Astrocyte (in vitro differentiated cells and primary cell): ENCODE data around the gene SERPINA1. TPM values are rescaled to one million over a fixed set of nuclear protein-coding genes. Genes with fewer than 3 reads are reported as not detected.

Experiments used
- DNase-seq: peaks from one replicate; pipeline ENCODE4 v3.0.0-alpha.2; 2010; ENCODE audit warnings: low read depth
- FAIRE-seq: peaks from 2 replicates; lab custom pipeline; 2011; peaks lifted over from hg19 to GRCh38; lab: Jason Lieb, UNC
- H2AFZ ChIP-seq: 2 replicates; pipeline ENCODE4 v1.6.0; 2012; ENCODE audit warnings: low read depth, low read length, inconsistent platforms
- H3K27ac ChIP-seq: 2 replicates; pipeline ENCODE4 v1.5.1; 2011; ENCODE audit warnings: low read depth, low read length, inconsistent platforms
- H3K27me3 ChIP-seq: 2 replicates; pipeline ENCODE4 v1.6.0; 2011; ENCODE audit warnings: low read length, inconsistent platforms; ENCODE audit not compliant: insufficient read depth
- H3K36me3 ChIP-seq: 2 replicates; pipeline ENCODE4 v1.5.1; 2011; ENCODE audit warnings: low read length, inconsistent platforms; ENCODE audit not compliant: insufficient read depth
- H3K4me1 ChIP-seq: 2 replicates; pipeline ENCODE4 v1.5.1; 2011; ENCODE audit warnings: low read length, inconsistent platforms; ENCODE audit not compliant: insufficient read depth
- H3K4me2 ChIP-seq: 2 replicates; pipeline ENCODE4 v1.6.0; 2012; ENCODE audit warnings: low read length, inconsistent platforms
- H3K4me3 ChIP-seq: 2 replicates; pipeline ENCODE4 v1.5.1; 2011; ENCODE audit warnings: low read depth, mild to moderate bottlenecking, low read length, inconsistent platforms; ENCODE audit not compliant: insufficient read depth
- H3K79me2 ChIP-seq: 2 replicates; pipeline ENCODE4 v1.6.0; 2012; ENCODE audit warnings: mild to moderate bottlenecking, low read length, inconsistent platforms; ENCODE audit not compliant: insufficient read depth
- H3K9ac ChIP-seq: 2 replicates; pipeline ENCODE4 v1.6.0; 2012; ENCODE audit warnings: mild to moderate bottlenecking, low read length, inconsistent platforms
- H3K9me3 ChIP-seq: 2 replicates; pipeline ENCODE4 v1.5.1; 2012; ENCODE audit warnings: low read depth, mild to moderate bottlenecking, low read length, inconsistent platforms; ENCODE audit not compliant: insufficient read depth
- H4K20me1 ChIP-seq: 2 replicates; pipeline ENCODE4 v1.6.0; 2012; ENCODE audit warnings: low read length, inconsistent platforms; ENCODE audit not compliant: insufficient read depth
- H3K27ac Mint-ChIP-seq: one replicate; pipeline ENCODE4 v1.8.0; 2021; ENCODE audit warnings: mild to moderate bottlenecking, mixed read lengths; ENCODE audit not compliant: unreplicated experiment
- H3K27me3 Mint-ChIP-seq: one replicate; pipeline ENCODE4 v1.8.0; 2021; ENCODE audit warnings: low read depth, mixed read lengths; ENCODE audit not compliant: unreplicated experiment
- H3K36me3 Mint-ChIP-seq: one replicate; pipeline ENCODE4 v1.8.0; 2021; ENCODE audit warnings: low read depth, mixed read lengths; ENCODE audit not compliant: unreplicated experiment
- H3K4me1 Mint-ChIP-seq: one replicate; pipeline ENCODE4 v1.8.0; 2021; ENCODE audit warnings: low read depth, mixed read lengths; ENCODE audit not compliant: unreplicated experiment
- H3K4me3 Mint-ChIP-seq: one replicate; pipeline ENCODE4 v1.8.0; 2021; ENCODE audit warnings: mild to moderate bottlenecking, moderate library complexity, mixed read lengths; ENCODE audit not compliant: unreplicated experiment
- H3K9me3 Mint-ChIP-seq: one replicate; pipeline ENCODE4 v1.8.0; 2021; ENCODE audit warnings: mild to moderate bottlenecking, mixed read lengths; ENCODE audit not compliant: unreplicated experiment
- CTCF ChIP-seq: IDR thresholded peaks from 2 replicates; pipeline ENCODE4 v1.5.1; 2011; ENCODE audit warnings: low read depth, mild to moderate bottlenecking, inconsistent platforms, low read length, moderate library complexity; ENCODE audit not compliant: insufficient read depth
- EZH2 ChIP-seq: IDR thresholded peaks from 2 replicates; pipeline ENCODE4 v1.6.1; 2012; ENCODE audit warnings: mild to moderate bottlenecking, low read length, inconsistent platforms; ENCODE audit not compliant: insufficient read depth
- total RNA-seq: library from RNA; stranded (reverse); gene quantifications from 2 replicates; pipeline ENCODE4 v1.2.1, GENCODE V29; 2021

SERPINA1 gene
- total RNA-seq, 1 donor from 2014 or later: 0.98 TPM

DNA sequence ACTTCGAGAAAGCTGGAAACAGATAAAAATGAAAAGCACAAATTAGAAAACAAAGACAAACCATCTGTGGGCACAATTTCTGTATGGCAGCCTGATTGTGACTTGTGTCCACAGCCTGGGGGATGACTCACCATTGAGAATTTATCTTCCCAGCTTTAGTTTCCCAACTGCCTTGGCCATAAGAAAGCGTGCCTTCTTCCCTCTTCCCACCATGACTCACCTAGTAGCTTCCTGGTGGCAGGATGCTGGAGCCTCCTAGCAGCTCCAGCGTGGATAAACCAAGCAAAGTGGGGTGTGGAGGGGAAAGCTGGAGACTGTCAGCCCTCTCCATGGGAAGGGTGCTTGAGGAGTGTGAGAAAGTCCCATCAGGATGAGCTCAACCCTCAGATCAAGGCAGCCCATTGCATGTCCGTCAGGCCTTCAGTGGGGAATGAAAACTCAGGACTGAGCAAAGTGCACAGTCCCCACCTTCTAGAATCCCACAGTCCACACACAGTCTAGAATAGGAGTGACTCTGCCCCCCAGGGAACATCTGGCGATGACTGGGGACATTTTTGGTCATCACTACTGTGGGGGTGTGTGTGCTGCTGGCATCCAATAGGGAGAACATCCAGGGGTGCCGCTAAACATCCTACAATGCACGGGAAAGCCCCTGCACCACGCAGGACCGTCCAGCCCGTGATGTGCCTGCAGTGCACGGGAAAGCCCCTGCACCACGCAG is 42.9 kb downstream of the SERPINA1 start:
- peak overlapping the region; percentile 52 for H3K27ac ChIP-seq
- H3K4me1 Mint-ChIP-seq: peaks cover 24% of the 10 kb centered on the region
- peaks cover 11% of the 10 kb centered on the region for H3K9me3 Mint-ChIP-seq
- FAIRE-seq (peak; percentile 81), DNase-seq (peak; percentile 94)
- peaks cover 14% of the 10 kb centered on the region for H3K27me3 Mint-ChIP-seq
- no peak overlapping the region for H3K9ac ChIP-seq
- no peak for TF ChIP-seq CTCF
- no peak for TF ChIP-seq EZH2
- H3K36me3 ChIP-seq: no peaks in the 10 kb centered on the region
- no peaks in the 10 kb centered on the region for H3K27me3 ChIP-seq
- H3K79me2 ChIP-seq: no peaks in the 10 kb centered on the region
- H3K4me2 ChIP-seq: peak overlapping the region; percentile 49
- no peaks in the 10 kb centered on the region for H4K20me1 ChIP-seq
- peaks cover 27% of the 10 kb centered on the region for H3K4me1 ChIP-seq
- H3K36me3 Mint-ChIP-seq: no peaks in the 10 kb centered on the region
- no peak overlapping the region for H3K27ac Mint-ChIP-seq
- H2AFZ ChIP-seq: no peak overlapping the region
- H3K4me3 Mint-ChIP-seq: no peak overlapping the region
- H3K4me3 ChIP-seq: no peak overlapping the region
- H3K9me3 ChIP-seq: no peaks in the 10 kb centered on the region

DNA sequence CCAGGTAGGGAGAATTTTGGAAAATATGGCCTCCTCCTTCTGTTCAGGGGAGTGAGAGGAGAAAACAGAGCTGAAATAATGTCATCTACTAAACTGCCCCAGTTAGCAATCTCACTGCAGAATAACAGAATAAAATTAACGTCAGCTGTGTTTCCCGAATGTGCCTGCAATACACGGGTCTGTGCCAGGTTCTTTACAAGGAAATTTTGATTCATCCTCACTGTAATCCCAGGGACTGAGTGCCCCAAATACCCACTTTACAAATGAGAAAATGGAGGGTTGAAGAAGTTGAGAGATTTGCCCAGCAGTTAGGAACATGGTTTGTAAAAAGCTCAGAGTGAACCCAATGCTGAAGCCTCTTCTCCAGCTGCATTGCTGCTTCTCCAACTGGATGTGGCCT is 44.0 kb downstream of the SERPINA1 start:
- DNase-seq (no peak), FAIRE-seq (no peak)
- H3K27ac Mint-ChIP-seq: no peak overlapping the region
- no peak overlapping the region for H3K4me2 ChIP-seq
- no peaks in the 10 kb centered on the region for H3K79me2 ChIP-seq
- H3K27me3 ChIP-seq: no peaks in the 10 kb centered on the region
- peaks cover 6% of the 10 kb centered on the region for H3K9me3 Mint-ChIP-seq
- peaks cover 24% of the 10 kb centered on the region for H3K4me1 Mint-ChIP-seq
- H3K36me3 Mint-ChIP-seq: no peaks in the 10 kb centered on the region
- H3K9ac ChIP-seq: no peak overlapping the region
- peaks cover 27% of the 10 kb centered on the region for H3K4me1 ChIP-seq
- H3K27me3 Mint-ChIP-seq: peaks cover 9% of the 10 kb centered on the region
- no peak for TF ChIP-seq CTCF
- TF ChIP-seq EZH2: no peak
- no peaks in the 10 kb centered on the region for H4K20me1 ChIP-seq
- H3K4me3 Mint-ChIP-seq: no peak overlapping the region
- no peak overlapping the region for H3K4me3 ChIP-seq
- no peaks in the 10 kb centered on the region for H3K9me3 ChIP-seq
- no peak overlapping the region for H3K27ac ChIP-seq
- no peaks in the 10 kb centered on the region for H3K36me3 ChIP-seq
- H2AFZ ChIP-seq: no peak overlapping the region
